ENCODE measurements around the gene TRAPPC8. TPM values are rescaled to one million over a fixed set of nuclear protein-coding genes. Genes with fewer than 3 reads are reported as not detected.

The TRAPPC8 gene
- total and polyA plus RNA-seq, 2 of the 13 experiments (the other 11 are each of a cell fraction or from before 2014, with no cell fraction given) = 34.6 to 50.8 TPM

GRCh38 chr18:31942999-31943877, at the start of gene TRAPPC8 (continued):
- TF ChIP-seq AKNA (CRISPR knock-in tag; IDR thresholded peaks at IDR 0.05; ENCODE audit: borderline replicate concordance) (no peak), ZNF678 (CRISPR knock-in tag; IDR thresholded peaks at IDR 0.05) (no peak), MXD1 (CRISPR knock-in tag; IDR thresholded peaks at IDR 0.05) (peak; percentile 63), ZNF580 (CRISPR knock-in tag; IDR thresholded peaks at IDR 0.05; ENCODE audit: borderline replicate concordance, low read depth) (no peak), KLF11 (CRISPR knock-in tag; IDR thresholded peaks at IDR 0.05) (no peak), WIZ (CRISPR knock-in tag; IDR thresholded peaks at IDR 0.05) (no peak; the same call in 1 of the 2 replicates), REPIN1 (CRISPR knock-in tag; IDR thresholded peaks at IDR 0.05; ENCODE audit: borderline replicate concordance, low read depth) (peak; percentile 32), ZNF263 (CRISPR knock-in tag; IDR thresholded peaks at IDR 0.05) (peak; percentile 11; the same call in 1 of the 2 replicates), NR2F2 (IDR thresholded peaks at IDR 0.05; ENCODE audit: borderline replicate concordance, low read depth) (peak; percentile 40; the same call in 1 of the 2 replicates), ZNF564 (CRISPR knock-in tag; IDR thresholded peaks at IDR 0.05) (no peak; the same call in 1 of the 2 replicates), ZNF737 (CRISPR knock-in tag; IDR thresholded peaks at IDR 0.05; ENCODE audit: borderline replicate concordance) (peak; percentile 91; the same call in 1 of the 2 replicates), ZC3H4 (CRISPR knock-in tag; IDR thresholded peaks at IDR 0.05; ENCODE audit: borderline replicate concordance) (no peak), SRSF4 (IDR thresholded peaks at IDR 0.05; ENCODE audit: low read depth, low read length, poor library complexity, severe bottlenecking) (no peak), ZNF891 (CRISPR knock-in tag; IDR thresholded peaks at IDR 0.05) (peak; percentile 80), ZBTB37 (CRISPR knock-in tag; IDR thresholded peaks at IDR 0.05) (no peak), THRA (CRISPR knock-in tag; IDR thresholded peaks at IDR 0.05; ENCODE audit: borderline replicate concordance) (no peak; the same call in 1 of the 2 replicates), GABPB1 (CRISPR knock-in tag; IDR thresholded peaks at IDR 0.05) (peak; percentile 88), ZNF850 (CRISPR knock-in tag; conservative IDR thresholded peaks at IDR 0.05) (no peak), SCMH1 (CRISPR knock-in tag; IDR thresholded peaks at IDR 0.05; ENCODE audit: borderline replicate concordance) (no peak)
